IPS DF 4.7 (cell line): ENCODE measurements around the gene PXDN.
"Not testable (repeated sequence)": the region's sequence is repeated elsewhere in the genome, so short reads cannot be mapped to it uniquely, and the experiment has no call there.

Experiments used
- DNase-seq: peaks from one replicate; pipeline ENCODE4 v3.0.0-alpha.2; 2013; ENCODE audit warnings: low spot score; ENCODE audit errors: extremely low read depth

PXDN gene

GRCh38 chr2:1742681-1743395, 1.5 kb downstream of the PXDN start:
- DNase-seq: no peak

DNA sequence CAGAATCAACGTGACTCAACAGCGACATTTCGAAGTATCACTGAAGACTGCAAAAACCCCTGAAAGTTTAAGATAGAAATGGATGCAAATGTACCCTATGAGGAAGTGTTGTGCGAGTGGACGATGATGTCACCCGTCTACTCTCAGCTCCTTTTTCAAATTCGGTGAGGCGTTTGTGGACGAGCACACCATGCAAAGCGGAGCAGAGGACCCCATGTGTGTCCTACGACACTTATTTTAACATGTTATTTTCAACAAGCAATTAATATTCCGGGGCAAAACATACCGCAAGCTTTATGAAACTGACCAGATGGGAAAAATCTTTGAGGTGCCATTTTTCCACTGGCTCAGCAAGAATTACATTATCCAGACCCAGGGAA, 2.0 kb downstream of the PXDN start:
- no peak for DNase-seq

DNA sequence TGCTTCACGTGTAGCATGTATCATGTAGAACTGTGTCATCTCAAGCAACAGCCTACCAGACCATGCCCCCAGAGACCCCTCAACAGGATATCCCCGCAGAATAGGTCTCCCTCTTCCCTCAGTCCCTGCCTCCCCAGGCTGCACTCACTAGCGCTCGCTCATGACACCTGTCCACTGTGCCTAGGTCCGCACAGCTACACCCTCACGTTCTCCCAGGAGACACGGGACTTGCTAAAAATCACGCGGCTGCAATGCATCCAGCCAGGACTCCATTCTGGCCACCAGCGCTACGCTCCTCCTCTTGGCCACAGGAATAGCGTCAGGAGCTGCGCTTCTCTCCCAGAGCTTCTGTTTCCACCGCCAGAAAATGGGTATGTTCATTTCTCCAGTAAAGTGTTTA, 2.5 kb downstream of the PXDN start:
- DNase-seq: no peak

DNA sequence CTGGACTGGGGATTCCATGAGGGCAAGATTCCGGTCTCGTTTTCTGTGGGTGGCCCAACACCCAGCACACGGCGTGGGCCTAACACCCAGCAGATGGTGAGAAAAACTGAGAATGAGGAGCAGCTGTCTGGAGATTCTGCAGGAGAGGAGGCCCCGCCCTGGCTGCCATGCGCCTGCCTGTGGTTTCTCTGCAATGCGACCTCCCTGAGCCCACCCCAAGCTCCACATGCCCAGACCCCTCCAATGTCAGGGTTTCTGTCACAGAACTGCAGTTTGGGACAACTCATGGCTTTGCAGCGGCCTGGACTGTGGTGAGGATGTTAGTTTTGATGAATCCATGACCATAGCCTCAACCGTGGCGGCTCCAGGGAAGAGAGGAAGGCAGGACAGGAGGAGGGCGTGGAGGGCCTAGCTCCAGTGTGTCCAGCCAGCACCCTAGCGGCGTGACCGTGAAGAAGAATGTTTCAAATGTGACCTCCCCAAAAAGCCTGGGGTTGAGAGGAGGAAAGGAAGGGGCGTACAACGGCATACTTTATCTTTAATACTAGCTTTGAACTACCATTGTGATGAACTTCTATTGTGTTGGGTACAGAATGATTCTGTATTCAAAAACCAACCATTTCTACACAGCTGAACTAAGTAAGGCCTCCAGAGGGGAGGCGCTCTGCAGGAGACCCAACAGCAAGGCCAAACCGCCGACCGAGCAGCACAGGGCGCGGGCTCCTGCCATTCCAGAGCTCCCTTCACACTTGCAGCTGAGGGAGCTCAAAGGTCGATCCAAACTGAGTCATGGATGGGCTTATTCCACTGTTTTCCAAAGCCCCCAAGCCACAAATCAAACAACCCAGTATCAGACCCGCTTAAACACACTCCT, 3.4 kb downstream of the PXDN start:
- no peak for DNase-seq

DNA sequence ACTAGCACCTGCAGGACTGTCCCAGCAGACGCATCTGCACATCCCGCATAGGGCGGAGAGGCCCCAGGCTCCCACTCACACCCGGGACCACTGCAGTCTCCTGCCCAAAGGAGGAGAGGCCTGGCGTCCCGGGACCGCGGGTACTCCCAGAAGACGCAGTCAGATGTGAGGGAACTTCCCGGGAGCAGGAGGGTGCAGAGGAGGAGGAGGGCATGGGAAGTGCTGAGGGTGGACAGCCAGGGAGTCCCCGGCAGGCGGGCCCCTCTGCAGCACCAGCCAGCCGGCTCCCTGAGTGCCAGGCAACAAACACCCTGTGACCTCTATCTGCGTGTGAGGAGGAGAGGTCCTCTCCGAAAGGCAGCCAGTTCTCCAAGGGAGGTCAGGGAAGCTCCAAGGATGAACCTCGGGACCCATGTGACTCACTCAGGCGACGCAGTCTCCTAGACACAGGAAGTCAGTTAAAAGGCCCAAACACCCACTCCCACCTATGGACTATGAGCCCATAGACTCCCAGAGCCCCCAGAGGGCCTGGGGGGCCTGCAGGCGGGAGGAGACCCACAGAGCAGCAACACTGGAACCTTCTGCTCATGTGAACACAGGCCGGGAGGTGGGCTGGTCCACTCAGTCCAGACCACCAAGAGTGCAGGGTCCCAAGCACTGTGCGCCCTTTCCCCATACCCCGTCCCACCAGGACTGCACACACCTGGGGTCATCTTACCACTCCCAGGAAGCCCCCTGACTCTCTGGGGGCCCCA, 4.2 kb downstream of the PXDN start:
- no peak for DNase-seq

DNA sequence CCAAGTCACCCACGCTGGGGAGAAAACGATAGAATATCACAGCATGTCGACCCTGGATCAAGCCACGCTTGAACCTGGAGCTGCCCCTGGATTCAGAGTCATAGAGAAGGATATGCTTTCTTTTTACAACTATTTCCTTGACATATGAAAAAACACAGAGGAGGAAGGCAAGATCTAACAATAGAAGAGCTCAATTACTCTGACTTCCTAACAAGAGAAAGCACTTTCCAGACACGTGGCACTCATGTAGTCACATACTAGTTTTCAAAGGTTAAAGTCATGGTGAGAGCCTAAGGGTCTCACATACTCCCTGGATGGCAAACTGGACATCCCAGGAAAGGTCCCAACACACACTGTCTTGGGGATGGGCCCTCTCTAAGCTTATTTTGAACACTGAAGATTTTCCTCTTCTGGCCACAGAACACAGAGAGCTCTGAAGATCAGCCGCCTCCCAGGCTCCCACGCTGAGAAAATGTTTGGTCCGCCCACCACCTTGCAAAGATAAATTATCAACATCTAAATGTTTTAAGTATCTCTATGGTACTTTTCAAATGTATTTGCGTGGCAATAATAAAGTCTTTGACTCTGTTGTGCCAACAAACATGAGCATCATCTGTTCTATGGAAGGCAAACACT, 4.9 kb downstream of the PXDN start:
- DNase-seq: no peak

GRCh38 chr2:1738646-1739302, 5.5 kb downstream of the PXDN start:
- no peak for DNase-seq

DNA sequence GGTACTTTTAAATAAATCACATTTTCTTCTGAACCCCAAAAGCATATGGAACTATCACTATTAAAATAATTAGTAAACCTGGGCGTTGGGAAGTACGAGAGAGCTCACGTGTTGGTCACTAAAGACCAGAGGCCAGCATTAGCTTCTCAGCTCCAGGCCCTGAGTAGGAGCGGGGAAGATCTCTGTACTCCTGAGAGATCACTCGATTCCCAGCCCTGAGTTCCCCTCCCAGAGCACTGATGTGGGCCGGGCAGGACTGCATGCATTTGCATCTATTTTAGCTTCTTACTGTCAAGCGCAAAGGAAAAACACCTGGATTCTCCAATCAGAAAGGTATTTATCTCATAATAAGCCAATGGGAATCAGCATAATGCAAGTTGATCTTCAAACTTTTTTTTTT, 6.2 kb downstream of the PXDN start:
- no peak for DNase-seq

DNA sequence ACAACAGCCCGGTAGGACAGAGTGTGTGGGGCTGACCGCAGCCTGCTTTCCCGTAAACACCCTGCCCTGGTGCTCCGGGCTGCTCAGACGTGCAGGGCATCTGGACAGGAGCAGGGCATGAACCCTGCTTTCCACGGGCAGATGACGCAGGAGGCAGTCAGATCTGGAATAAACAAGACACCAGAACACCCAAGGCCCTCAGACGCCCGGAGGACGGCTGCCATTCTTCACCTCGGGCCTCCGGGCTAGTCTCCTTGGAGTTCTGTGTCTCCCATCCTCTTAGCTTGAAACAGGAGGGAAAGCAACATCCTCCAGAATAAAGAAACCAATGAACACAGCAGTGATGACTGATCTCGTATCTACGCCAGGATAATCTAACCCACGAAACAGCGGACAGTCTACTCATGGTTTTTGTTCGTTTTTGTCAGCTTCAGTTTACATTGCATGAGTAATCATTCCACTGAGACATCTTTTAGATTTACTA, 7.3 kb downstream of the PXDN start:
- no peak for DNase-seq

DNA sequence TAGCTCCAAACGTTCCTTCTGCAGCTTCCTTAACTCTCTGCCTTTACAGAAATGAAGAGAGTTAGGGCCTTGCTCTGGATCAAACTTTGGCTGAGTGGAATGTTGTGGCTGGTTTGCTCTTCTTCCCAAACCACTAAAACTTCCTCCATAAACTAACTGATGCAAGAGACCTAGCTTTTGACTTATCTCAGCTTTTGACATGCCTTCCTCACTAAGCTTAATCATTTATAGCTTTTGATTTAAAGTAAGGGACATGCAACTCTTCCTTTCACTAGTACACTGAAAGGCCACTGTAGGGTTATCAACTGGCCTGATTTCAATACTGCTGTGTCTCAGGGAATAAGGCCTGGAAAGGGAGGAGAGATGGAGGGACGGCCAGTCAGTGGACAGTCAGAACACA, 8.3 kb downstream of the PXDN start:
- DNase-seq: no peak

DNA sequence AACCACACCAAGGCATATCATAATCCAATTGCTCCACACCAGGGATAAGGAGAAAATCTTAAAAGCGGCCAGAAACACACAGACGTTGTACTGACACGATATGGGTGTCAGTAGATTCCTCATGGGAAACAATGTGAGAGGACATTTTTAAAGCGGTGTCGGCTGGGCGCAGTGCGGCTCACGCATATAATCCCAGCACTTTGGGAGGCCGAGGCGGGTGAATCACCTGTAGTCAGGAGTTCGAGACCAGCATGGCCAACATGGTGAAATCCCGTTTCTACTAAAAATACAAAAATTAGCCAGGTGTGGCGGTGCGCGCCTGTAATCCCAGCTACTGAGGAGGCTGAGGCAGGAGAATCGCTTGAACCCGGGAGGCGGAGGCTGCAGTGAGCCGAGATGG, 11.0 kb downstream of the PXDN start:
- not testable (repeated sequence) for DNase-seq

DNA sequence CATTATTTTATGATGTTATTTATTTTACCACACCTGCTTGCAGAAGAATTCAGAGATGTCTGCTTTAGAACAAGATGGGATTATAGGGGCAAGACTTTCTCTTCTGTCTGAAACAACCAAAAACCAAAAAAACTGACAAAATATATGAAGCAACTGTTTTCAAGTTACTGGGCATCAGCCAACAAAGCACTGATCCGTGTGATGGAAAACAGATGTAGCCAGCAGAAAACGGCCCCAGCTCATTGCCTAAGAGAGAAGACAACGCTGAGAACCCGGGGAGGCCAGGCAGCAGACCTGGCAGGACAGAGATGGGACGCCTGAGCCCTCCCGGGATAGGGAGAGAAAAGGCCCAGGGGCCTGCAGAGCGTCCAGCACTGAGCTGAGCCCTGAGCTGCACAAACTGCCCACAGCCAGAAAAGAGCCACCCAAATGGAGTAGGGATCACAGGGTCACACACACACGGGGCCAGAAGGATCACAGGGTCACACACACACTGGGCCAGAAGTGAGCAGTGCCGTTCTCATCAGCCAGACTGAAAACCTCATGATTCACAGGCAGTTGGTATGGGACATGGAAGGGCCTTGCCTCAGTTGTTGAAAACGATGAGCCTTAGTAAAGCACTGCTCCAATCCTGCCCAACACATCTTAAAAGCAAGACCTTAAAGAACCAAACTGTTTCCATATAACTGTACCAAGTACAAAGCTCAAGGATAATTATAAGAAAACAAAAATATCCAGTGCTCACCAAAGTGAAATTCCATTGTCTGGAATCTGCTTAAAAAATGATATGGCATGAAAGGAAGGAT, 12.1 kb downstream of the PXDN start:
- no peak for DNase-seq

DNA sequence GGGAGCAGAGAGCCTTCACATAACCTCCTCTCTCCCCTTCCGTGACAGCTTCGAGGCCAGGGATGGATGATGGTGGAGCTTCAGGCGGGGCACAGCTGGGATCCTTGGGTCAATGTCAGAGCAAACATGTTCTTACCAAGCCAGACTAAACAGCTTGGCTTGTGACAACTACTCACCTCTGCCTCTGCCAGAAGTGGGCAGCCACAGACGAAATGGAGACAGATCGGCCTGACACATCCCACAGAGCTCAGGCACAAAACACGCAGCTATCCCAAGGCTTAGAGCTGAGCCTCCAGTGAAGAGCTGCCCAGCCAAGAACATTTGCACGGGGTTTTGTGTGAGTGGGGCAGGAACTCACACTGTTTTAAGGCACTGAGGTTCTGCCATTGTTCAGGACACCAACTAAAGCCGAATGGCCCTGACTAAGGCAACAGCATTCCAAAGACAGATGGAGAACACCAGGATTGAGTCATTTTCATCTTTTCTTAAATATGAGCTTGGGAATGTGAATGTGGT, 12.8 kb downstream of the PXDN start:
- no peak for DNase-seq

DNA sequence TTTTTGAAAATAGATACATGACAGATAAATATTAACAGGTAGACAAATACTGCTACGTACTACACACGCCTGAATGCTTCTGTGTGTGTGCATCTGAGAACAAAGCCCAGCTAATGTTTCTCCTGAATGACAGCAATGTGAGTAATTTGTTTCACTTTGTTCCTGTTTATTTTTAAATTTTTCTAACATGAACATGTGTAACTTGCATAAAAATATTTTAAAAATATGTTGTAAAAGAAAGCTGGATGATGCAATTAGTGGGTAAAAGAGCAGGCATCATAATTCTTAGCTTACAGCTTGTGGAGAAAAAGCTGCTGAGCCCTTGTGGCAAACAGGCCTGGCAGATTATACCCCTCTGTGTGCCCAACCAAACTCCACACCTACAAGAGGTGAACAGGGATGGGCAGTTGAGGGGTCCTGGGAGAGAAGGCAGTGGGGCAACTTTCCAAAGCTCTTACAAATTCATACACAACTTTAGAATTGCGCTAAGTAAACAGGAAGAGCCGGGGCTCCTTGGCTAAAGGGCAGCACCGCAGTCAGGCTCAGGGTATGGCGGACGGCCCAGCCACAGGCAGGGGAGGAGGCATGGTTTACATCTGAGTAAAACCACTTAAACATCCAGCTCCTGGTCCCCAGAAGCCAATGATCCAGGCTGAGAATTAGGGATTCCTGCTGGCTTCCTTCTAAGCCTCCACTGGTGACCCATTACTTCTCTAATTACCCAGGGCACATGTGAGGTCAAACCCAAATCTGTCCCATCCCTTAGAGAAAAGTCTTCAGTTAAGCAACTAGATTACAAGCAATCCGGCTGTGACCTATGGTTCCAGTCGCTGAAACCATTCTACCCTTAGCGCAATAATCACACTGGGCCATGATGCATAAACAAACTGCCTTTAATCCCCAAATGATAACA, 14.0 kb downstream of the PXDN start:
- no peak for DNase-seq

- DNase-seq: no peak
Measured at GRCh38 chr2:1729242-1729641, 15.1 kb downstream of the PXDN start.

DNA sequence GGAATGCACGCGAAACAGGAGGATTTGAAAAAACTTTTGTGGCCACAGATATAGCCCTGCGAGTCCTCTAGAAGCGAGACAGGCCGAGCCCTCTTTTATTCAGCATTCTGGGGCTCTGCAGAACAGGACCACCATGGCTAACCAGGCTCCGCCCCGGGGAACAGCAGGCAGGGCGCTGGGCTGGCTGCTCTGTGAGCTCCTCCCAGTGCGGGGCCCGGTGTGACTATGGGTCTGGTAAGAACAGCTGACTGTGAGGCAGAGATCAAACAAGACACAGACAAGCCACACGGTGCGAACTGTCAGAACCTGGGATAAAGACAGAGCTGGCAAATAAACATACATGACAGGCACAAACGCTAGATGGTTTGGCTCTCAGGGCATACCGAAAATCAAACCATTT, 15.5 kb downstream of the PXDN start:
- no peak for DNase-seq

GRCh38 chr2:1727796-1728474, 16.4 kb downstream of the PXDN start:
- DNase-seq: no peak

DNA sequence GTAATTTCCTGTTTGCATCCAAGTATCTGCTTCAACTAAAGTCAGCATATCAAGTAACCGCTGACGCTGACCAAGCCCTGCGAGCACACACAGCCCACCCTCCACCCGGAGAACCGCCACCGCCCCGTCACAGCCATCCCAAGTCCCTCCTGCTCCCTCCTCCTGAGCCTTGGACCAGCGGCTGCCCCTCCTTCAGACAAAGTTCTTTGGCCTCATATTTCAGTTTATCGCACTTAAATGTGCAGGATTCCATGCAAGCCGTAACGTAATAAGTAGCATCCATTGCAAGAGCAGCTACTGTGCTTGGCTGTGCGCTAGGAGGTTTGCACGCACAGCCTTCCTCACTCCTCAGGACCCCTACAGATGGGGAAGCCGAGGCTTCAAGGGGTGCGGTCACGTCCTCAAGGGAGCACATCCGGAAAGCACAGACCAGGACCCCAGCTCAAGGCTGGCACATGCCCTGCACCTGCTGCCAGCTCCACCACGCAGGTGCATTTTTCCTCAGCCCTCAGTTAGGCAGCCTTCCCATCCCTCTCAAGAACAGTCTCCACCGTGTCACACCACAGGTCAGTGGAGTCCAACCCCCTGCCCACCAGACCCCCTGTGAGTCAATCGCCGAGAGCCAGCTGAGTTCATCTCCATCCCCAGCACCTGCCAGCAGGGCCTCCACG, 17.1 kb downstream of the PXDN start:
- DNase-seq: no peak
